A549 treated with GW870086 at 1 μM for 4 hours (cell line): ENCODE results near the gene IQCN. TPM values are rescaled to one million over a fixed set of nuclear protein-coding genes. Genes with fewer than 3 reads are reported as not detected.

Experiments
- total RNA-seq: library from RNA; stranded (reverse); fragments of 200-300 nt; extraction: Qiagen RNA extraction; gene quantifications from 5 replicates; pipeline ENCODE4 v1.2.3, GENCODE V29; 2022; ENCODE audit warnings: low read depth

Gene IQCN
- total RNA-seq: 0.53 to 0.99 TPM (median 0.70 TPM) in 5 replicates

DNA sequence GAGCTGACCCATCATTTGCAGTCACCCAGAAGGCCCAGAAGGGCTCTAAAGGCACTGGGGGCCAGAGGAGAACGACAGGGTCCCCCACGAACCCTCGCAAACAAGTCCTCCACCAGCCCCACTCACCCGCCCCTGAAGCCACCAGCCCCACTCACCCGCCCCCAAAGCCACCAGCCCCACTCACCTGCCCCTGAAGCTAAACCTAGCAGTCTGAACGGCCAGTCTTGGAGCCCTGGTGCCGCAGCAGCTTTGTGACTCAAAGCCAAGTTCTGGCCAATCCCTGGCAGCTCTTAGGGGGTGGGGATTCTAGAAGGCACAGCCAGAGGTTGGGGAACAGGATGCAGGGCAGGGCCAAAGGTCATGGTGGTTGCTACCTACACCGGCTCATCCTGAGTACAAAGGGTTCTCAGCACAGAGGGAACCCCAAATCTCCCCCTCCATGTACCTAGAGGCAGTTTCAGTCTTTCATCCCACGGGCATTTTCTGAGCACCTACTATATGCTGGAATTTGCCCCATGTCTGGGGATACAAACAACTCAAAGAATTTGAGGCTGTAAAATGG is at the start of gene IQCN:
IQCN (minus strand) TSS at position 234 of the 562 bp plus-strand sequence. CDS start 4,974 bp downstream, outside the sequence.

DNA sequence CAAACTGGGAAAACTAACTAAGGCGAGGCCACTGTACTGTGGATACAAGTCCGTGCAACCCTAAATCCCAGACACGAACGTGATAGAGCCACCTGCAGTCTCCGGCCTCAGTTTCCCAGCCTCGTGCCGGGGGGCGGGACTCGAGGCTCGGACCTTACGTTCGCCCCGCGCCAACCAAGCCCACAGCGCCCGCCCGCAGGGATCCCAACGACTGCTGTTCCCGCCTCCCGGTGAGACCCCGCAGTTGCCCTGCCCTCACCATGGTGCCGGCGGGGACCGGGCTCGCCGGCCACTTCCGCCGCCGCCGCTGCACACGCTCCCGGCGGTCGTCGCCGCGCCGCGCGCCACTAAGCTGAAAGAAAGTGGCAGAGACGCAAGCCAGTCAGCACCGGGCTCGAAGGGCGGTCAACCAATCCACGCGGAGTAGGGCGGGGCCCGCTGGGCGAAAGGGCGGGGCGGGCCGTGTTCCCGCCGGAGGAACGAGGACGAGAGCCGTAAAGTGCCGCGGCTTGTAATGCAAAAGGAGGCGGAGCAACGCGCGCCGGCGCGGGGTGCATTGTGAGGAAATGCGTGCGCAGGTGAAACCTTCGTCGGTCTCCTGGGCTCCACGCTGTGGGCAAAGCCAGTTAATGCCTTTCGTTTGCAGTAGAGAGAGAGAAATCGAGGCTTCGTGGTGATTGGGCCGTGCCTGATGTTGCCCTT is 48.7 kb upstream of the IQCN start, which contains the start of gene LSM4:
LSM4 (minus strand) TSS at position 318 of the 702 bp plus-strand sequence; CDS start at position 262, 56 bp downstream.

DNA sequence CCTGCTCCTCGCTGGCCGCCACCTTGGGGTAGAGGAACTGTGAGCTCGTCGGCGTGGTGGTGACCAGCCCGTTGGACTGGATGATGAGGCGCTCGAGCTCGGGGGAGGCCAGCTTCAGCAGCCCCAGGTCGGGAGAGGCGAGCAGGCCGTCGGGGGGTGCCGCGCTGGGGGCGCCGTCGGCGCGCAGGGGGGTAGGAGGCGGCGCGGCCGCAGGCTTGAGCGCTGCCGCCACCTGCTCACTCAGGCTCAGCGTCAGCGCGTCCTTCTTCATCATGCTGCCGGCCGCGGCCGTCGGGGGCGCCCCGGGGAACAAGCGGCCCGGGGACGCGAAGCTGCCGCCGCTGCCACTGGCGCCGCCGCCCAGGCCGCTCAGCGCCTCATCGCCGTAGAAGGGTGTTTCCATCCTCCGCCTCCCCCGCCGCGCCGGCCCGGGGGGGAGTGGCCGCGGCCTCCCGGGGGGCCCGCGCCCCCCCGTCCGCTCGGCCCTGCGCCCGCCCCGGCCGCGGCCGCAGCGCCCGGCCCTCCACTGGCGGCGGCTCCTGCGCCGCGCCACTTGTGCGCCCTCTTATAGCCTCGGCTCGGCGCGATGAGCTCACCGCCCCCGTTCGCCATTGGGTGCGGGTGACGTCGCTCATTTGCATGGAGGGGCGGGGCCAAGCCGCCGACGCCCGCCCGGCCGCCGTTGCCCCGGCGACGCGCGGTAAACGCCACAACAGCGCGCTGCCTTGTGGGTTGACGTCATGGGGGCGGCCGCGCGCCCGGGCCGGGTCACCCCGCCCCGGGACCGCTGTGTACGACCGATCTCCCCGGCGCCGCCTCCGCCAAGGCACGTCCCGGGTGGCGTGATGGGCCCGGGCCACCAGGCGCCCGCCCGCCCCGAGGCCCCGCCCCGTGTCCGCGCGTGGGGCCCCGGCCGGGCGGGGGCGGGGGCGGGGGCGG is 7.1 kb upstream of the IQCN start, which contains the start of gene JUND:
JUND (minus strand) TSS at position 541 of the 939 bp plus-strand sequence; CDS start at position 403, 138 bp downstream.

DNA sequence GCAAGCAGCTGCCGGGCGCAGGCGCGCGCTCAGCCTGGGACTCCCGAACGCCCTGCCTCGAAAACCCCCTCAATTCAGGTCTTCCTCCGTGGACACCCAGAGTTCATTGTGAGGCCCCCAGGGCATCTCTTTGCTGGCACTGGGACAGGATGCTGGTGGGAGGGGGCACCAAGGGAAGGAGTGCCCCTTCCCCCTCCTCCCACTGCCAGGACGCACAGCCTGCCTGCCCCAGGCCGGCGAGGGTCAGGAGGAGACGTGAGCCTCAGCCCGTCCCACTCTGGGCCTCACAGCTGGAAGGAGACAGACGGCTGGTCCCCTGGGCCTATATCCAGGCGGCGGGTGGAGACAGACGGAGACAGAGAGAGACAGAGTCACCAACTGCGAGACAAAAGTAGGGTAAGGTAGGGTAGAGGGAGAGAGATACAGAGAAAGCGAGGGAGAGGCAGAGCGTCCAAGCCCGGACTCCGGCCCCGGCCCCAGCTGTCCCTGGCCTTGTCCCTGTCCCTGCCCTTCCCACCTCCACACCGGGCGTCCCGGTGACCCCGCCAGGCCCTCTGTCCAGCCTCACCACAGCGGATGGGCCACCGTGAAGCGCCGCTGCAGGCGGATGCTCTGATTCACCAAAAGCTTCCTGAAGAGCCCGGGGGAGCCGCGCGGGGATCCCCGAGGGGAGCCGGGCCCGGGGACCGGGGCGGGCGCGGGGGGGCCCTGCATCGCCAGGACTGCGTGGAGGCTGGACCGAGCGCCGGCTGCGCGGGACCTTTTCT is 48.4 kb downstream of the IQCN start, which contains the start of gene PDE4C:
PDE4C (minus strand) TSS at position 737 of the 767 bp plus-strand sequence; CDS start at position 714, 23 bp downstream.

Other genes starting within 250 kb of the IQCN start
- gene IL12RB1, start 187.5 kb downstream of the IQCN start, total RNA-seq: not detected in 5 replicates
- 1.6 to 2.0 TPM (median 1.9 TPM) in 5 replicates for gene MAST3, start 176.7 kb downstream of the IQCN start, total RNA-seq
- 2.1 to 13.4 TPM (median 10.4 TPM) in 5 replicates for gene PIK3R2, start 121.3 kb downstream of the IQCN start, total RNA-seq
- 10.5 to 19.6 TPM (median 14.6 TPM) in 5 replicates for gene IFI30, start 100.6 kb downstream of the IQCN start, total RNA-seq
- 10.0 to 12.6 TPM (median 11.2 TPM) in 5 replicates for gene MPV17L2, start 81.2 kb downstream of the IQCN start, total RNA-seq
- gene RAB3A, start 70.4 kb downstream of the IQCN start, total RNA-seq: 0.55 to 1.1 TPM (median 0.61 TPM) in 5 replicates
- gene PDE4C, start 48.0 kb downstream of the IQCN start, total RNA-seq: 0.22 to 0.47 TPM (median 0.38 TPM) in 5 replicates
- 31.6 to 58.0 TPM (median 53.5 TPM) in 5 replicates for gene JUND, start 7.2 kb upstream of the IQCN start, total RNA-seq
- gene LSM4, start 48.6 kb upstream of the IQCN start, total RNA-seq: 212 to 250 TPM (median 232 TPM) in 5 replicates
- gene PGPEP1, start 66.1 kb upstream of the IQCN start, total RNA-seq: 1.8 to 3.6 TPM (median 2.7 TPM) in 5 replicates
- gene GDF15, start 111.7 kb upstream of the IQCN start, total RNA-seq: 20.9 to 43.1 TPM (median 31.3 TPM) in 5 replicates
- not detected in 5 replicates for gene LRRC25, start 123.2 kb upstream of the IQCN start, total RNA-seq
- 30.1 to 52.2 TPM (median 50.3 TPM) in 5 replicates for gene SSBP4, start 144.9 kb upstream of the IQCN start, total RNA-seq
- gene ISYNA1, start 163.7 kb upstream of the IQCN start, total RNA-seq: 30.3 to 46.1 TPM (median 41.6 TPM) in 5 replicates
- gene ELL, start 247.6 kb upstream of the IQCN start, total RNA-seq: 4.1 to 5.6 TPM (median 5.1 TPM) in 5 replicates